NCI-H1417 treated with DMSO at 0.1 percent for 48 hours (cell line): ENCODE data around the gene SNX25.
"Not testable (repeated sequence)": the region's sequence is repeated elsewhere in the genome, so short reads cannot be mapped to it uniquely, and the experiment has no call there.

Experiments used
- DNase-seq: peaks from one replicate; lab custom pipeline; 2025; lab: John Stamatoyannopoulos, UW

Gene SNX25

GRCh38 chr4:185232370-185232769 is 23.0 kb downstream of the SNX25 start:
- no peak for DNase-seq

GRCh38 chr4:185235119-185235842 is 25.9 kb downstream of the SNX25 start:
- no peak for DNase-seq

GRCh38 chr4:185235843-185236503 is 26.6 kb downstream of the SNX25 start:
- DNase-seq: no peak

GRCh38 chr4:185237175-185237574 is 27.8 kb downstream of the SNX25 start:
- no peak for DNase-seq

GRCh38 chr4:185238215-185238681 is 28.9 kb downstream of the SNX25 start:
- DNase-seq: no peak

GRCh38 chr4:185238750-185239149 is 29.4 kb downstream of the SNX25 start:
- DNase-seq: no peak

GRCh38 chr4:185240486-185240885 is 31.1 kb downstream of the SNX25 start:
- not testable (repeated sequence) for DNase-seq

GRCh38 chr4:185242749-185243533 is 33.5 kb downstream of the SNX25 start:
- DNase-seq: no peak

- no peak for DNase-seq
These were observed 34.5 kb downstream of the SNX25 start for GRCh38 chr4:185243879-185244278.

- DNase-seq: no peak
These were observed 35.4 kb downstream of the SNX25 start for GRCh38 chr4:185244763-185245162.

- DNase-seq: no peak
These were observed 37.1 kb downstream of the SNX25 start for GRCh38 chr4:185246453-185246852.

GRCh38 chr4:185247151-185247550 is 37.8 kb downstream of the SNX25 start:
- no peak for DNase-seq

- DNase-seq: no peak
These were observed 39.1 kb downstream of the SNX25 start for GRCh38 chr4:185248393-185249039.

- no peak for DNase-seq
These were observed 39.7 kb downstream of the SNX25 start for GRCh38 chr4:185249105-185249504.

GRCh38 chr4:185254434-185254833 is 45.0 kb downstream of the SNX25 start:
- no peak for DNase-seq

- no peak for DNase-seq
These were observed 46.5 kb downstream of the SNX25 start for GRCh38 chr4:185255868-185256267.

GRCh38 chr4:185256446-185256845 is 47.0 kb downstream of the SNX25 start:
- no peak for DNase-seq

- no peak for DNase-seq
These were observed 47.7 kb downstream of the SNX25 start for GRCh38 chr4:185257086-185257485.

- DNase-seq: no peak
These were observed 48.3 kb downstream of the SNX25 start for GRCh38 chr4:185257694-185258093.

GRCh38 chr4:185258741-185259140 is 49.3 kb downstream of the SNX25 start:
- not testable (repeated sequence) for DNase-seq

- no peak for DNase-seq
These were observed 50.3 kb downstream of the SNX25 start for GRCh38 chr4:185259719-185260118.

GRCh38 chr4:185261946-185262345 is 52.5 kb downstream of the SNX25 start:
- DNase-seq: no peak
